Measurements from ENCODE around the gene TM9SF4.

DNA sequence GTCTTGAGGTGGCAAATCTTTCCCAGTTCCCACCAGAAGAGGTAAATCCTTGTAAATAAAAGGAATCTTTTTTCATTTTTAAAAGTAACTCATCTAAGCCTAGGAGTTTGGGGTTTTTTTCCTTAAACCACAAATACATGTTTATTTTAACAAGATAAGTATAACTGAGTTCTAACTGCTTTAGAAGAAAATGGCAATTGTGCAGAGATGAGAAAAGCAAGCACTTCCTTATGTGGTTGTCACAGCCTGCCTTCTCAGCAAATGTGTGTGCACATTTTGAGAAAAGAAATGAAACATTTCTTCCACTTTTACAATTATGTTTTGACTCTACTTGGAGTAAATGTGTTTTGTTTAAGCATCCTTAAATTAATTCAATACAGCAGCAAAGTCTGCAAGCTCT, 39.8 kb upstream of the TM9SF4 start:
- TF ChIP-seq POLR2A (IDR thresholded peaks at IDR 0.05; ENCODE audit: low read depth, low read length) = no peak
- no peak for TF ChIP-seq POLR2AphosphoS5 (IDR thresholded peaks at IDR 0.05; ENCODE audit: low read depth, low read length)

Measured in GM12891 (cell line).